ENCODE measurements around the gene HP1BP3.
"Not testable (repeated sequence)": the region's sequence is repeated elsewhere in the genome, so short reads cannot be mapped to it uniquely, and the experiment has no call there.

The HP1BP3 gene

DNA sequence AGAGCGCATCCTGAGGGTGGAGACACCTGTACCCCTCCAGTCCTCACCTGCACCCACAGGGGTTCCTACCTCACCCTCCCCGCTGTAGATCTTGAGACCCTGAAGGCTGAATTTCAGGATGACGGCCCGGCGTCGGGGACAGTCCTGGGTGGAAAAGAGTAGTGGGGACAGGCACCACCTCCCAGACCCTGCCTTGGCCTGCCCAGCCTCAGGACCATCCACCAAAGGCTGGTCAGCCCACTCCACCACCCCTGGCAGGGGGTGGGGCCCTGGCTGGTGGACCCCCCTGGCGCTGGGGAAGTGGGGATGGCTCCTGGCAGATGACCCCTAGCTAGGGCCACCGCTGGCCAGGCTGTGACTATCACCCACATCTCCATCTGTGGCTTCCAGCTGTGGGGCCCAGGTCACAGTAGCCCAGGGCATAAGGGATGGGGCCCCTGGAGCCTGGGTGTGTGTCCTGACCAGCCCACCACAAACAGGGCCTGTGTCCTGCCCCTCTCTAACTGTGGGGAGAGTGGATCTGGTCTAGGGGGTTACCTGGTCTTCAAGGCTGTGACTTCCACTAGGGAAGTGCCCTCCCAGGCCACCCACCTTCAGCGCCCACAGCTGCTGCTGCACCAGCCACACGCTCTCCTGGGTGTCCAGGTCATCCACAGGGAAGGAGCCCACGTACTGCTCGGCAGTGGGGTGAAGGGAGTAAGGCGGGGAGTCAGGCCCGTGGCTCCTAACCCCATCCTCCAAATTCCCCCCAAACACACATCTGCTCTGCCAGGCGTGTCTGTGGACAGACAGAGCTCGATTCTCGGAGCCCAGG lies 60.0 kb downstream of the HP1BP3 start:
- no peak for DNase-seq (ENCODE audit: low spot score)

DNA sequence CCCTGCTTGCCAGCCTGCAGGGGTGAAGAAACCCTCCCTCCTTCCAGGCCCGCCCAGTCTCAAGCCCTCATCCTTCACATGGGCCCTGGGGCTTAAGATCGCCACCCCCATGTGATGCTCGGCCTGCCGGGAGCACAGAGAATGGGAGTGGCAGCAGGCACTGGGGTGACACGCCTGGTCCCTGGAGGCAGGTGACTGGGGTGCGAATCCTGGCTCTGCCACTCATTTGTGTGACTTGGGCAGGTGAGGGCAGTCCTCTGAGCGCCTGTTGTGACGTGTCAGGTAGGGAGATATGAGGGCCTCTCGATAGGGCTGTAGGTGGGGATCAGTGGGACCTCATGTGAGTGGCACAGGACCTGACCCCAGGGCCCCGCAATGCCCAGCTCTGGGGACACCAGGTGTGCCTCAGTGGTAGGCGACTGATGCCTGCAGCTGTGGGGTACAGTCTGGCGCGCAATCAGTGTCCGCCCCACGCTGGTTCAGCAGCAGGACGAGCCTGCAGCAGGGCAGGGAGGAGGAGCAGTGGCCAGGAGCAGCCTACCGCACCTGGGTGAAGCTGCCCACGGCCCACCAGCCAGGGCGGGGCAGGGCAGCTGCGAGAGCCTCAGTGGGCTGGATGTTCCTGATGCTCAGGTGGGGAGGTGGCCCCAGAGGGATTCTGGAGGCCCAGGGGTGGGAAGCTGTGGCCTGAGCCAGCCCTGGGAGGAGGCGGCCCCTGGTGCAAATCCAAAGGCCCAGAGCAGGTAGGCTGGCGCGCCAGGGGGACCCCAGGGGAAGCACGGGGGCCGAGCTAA lies 60.8 kb downstream of the HP1BP3 start:
- DNase-seq (ENCODE audit: low spot score): no peak

DNA sequence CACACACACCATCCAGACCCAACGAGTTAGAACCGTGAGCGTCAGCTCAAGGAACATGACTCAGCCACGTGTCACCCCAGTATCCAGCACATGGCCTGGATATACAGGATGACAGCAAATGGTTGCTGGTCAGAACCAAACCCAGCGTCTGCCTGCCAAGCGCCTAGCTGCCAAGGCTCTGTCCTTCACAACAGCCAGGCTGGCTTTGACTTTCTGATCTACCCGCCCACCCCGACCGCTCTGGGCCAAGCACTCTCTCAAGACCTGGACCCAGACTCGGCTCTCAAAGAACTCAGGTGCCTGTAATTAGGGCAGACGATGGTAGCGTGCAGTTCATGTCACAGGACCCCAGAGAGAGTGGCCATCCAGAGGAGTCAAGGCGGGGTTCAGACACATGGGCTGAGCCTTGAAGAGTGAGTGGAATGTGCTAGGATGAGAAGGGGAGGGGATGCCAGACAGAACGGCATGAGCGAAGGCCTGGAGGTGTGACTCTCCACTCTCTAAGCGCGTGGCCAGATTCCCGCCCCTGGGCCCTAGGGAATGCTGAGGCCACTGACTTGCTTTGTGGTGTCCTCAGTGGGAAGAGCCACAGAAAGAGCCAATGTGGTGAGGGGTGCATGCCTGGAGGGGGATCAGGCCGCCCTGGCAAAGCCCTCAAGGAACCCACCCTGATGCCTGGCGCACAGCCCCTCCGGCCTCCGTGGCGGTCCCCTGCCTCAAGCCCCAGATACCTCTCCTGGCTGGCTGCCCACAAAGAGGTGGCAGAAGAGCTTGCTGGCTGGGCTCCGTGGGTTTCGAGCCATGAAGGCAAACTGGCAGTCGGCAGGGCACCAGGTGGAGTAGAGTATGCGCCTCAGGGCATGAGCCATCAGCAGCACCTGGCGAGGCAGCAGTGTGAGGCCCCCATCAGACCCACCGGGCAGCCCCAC lies 61.7 kb downstream of the HP1BP3 start:
- no peak for DNase-seq (ENCODE audit: low spot score)

DNA sequence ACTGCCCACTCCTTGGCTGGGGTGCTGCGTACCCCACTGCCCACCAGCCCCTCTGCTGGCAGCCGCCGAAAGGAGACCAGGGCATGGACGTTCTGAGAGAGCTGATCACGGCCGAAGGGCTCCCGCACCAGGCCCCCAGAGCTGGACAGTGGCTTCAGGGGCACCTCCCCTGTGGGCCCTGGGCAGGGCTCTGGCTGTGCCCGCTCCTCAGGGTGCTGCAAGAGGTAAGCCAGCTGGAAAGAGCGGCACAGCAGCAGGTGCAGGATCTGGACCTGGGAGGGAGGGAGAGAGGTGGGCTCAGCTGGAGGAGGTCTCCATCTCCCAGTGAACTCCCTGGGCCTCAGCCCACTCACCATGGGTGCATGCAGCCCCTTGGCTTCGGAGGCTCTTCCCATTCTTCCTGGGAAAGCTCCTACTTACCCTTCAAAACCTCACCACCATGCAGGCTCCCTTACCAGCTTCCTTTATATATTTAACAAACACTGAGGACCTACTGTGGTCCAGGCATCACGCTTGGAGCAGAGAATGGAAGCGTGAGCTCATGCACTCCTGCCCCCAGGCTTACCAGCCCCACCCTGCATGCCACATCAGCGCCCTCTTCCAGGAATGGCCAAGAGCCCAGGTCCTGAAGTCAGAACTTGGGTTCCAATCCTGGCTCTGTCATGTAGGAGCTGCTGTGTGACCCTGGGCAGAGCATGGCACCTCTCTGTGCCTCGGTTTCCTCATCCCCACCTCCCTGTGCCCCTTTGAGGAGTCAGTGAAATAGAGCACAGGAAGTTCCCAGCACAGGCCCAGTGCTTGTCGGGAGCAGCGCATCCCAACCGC lies 62.5 kb downstream of the HP1BP3 start:
- no peak for DNase-seq (ENCODE audit: low spot score)

DNA sequence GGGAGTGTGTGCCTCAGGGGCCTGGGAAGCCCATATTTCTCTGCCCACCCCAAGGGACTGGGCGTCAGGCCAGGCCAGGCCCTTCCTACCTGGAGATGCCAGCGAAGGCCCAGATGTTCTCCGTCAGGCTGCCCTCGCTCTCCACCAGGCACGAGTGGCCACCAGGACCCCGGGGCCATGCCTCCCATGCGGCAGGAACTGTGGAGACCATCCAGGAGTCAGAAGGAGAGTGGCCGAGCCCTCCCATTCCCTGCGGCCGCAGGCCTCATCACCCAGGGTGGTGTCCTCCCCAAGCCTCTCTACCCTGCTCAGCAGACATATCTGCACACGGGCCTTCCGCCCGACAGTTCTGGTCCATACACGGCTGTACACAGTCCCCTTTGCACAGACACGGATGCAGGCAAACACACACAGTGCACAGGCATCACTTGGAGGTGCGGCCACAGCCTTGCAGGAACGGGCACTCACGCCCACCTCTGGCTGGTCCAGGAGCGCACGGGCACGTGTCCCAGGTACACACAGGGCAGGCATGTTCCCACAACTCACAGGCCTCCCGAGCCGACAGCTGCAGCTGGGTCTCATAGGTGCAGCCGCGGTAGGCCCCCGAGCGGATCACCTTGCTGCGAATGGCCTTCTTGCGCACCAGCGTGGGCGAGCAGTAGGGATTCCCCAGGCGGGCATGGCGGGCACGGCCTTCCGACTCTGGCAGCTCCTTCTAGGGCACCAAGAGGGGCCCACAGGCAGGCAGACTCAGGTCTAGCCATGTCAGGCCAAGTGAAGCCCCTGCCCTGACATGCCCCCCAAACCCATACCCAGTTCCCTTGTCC lies 63.4 kb downstream of the HP1BP3 start:
- DNase-seq (ENCODE audit: low spot score): no peak

DNA sequence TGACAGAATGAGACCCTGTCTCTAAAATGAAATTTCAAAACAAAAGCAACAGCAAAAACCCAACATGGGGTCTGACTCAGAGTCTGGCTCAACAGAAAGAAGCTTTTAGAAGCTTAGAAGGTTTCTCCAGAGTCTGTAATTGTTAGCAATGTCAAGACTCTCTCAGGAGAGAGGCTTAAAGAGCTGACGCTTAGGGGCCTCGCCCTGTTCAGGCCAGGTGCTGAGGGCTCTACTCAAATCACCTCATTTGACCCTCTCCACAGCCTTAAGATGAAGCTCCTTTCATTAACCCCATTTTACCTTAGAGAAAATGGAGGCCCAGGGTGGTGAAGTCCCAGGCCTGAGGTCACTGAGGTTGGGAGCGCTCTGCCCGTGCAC lies 64.0 kb downstream of the HP1BP3 start:
- no peak for DNase-seq (ENCODE audit: low spot score)

DNA sequence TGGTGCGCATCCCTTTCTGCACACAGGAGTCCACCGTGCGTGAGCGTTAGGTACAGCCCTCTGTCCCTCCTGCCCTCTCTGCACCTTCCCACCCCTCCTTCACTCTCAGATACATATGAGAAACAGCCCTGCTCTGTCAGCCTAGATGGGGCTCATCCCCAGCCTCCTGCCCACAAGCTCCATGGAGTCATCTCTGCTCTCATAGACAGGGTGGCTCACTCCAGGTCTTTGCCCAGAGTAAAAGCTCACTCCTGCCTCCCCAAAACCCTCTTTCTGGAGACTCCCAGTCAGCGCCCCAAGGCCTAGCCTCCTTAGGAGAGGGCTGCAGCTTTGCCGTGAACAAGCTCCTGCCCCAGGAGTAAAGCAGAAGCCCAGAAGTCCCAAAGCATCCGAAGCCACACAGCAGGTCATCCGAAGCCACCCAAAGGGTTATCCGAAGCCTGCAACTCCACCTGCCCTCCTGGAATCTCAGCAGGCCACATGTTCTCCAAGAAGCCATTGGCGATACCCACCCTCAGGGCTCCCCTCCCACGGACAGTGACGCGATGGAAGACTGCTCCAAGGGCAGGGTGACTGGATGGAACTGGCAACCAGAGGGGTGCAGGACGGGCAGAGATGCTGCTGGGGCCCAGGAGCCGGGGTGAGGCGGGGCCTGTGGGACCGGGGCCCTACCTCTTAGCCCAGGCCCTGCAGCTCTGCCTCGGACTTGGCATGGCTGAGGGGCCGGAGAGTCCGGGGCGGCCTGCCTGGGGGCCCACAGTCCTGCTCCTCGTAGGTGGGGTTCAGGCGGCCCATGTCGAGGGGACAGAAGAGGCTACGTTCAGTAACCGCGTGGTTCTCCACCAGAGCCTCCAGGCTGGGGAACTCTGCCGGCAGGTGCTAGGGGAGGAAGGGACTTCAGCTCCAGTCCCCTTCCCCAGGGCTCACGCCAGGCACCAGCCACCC lies 65.7 kb downstream of the HP1BP3 start:
- DNase-seq (ENCODE audit: low spot score): no peak

DNA sequence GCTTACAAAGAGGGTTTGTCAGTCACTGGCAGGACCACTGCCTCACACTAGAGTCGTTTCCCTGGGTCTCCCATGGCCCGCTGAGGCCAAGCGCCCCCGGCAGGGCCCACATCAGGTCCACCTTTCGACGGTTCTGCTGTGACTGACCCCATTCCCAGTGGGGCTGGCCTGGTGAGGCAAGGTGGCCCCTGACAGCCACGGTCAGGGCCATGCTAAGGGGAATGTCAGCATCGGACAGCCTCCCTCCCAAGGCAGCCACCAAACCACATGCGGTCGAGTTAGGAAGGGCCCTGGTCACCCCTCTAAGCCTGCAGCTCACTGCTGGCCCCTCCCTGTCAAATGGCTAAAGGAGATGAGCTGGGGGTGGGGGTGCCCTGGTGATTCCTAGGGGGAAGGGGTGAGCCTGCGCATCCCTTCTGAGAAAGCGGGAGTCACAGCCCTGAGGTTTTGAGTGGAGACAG lies 66.4 kb downstream of the HP1BP3 start:
- DNase-seq (ENCODE audit: low spot score): no peak

DNA sequence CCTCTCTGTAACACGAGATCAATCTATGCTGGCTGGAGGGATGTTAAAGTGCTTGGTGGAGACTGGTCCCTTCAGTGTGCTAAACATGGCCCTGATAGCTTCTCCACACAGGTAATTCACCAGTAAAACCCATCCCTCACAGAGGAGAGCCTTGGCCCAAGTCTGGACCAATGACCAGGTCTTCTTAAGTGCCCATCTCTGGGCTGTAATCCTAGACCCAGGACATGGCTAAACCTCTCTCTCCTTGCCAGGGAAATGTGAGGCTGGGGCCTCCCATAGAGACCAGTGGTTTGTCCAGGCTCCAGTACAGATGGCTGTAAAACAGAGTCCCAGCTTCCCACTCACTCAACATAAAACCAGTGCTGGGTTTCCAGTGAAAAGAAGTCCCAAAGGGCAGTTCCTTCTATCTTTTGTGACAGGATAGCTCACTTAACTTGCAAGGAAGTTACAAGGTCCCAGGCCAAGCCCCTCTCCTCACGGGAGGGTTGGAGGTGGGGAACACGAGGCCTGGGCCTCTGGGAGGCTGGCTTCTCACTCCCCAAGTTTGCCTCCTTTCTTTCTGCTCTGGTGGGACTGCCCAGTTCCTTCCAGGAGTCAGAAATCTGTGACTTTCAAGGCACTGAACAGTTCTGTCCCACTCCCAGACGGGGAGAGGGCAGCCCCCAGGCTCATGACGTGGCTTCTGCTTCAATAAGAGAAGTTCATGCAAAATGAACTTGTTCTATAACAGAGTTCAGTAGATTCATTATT lies 67.1 kb downstream of the HP1BP3 start:
- DNase-seq (ENCODE audit: low spot score): no peak

DNA sequence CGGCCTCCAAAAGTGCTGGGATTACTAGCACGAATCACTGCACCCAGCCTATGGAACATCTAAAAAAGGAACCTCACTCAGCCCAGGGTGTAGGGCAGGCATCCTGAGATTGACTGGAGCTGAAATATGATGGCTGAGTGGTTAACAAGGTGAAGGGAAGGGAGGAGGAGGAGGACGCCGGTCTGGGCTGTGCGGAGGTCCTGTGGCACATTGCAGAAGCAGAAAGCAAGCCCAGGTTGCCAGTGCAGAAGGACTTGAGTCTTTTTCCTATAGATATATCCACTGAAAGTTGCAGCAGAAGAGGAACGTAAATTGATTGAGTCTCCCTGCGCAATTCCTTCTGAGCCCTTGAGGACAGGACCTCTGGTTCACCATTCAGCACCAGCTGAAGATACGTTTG lies 67.8 kb downstream of the HP1BP3 start:
- no peak for DNase-seq (ENCODE audit: low spot score)

DNA sequence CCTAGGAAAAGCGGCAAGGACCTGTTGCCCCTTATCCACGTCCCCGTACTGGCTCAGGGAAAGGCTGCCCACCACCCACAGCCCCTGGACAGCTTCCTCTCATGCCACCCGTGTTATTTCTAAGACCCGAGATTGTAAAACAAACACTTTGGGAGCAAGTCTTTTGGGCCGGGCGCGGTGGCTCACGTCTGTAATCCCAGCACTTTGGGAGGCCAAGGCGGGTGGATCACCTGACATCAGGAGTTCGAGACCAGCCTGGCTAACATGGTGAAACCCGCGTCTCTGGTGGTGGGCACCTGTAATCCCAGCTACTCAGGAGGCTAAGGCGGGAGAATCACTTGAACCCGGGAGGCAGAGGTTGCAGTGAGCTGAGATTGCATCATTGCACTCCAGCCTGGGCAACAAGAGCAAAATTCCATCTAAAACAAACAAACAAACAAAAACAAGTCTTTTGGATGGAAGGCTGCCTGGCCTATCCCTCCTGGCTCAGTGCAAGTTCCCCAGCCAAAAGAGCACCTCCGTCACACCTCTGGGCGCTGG lies 68.7 kb downstream of the HP1BP3 start:
- not testable (repeated sequence) for DNase-seq (ENCODE audit: low spot score)

DNA sequence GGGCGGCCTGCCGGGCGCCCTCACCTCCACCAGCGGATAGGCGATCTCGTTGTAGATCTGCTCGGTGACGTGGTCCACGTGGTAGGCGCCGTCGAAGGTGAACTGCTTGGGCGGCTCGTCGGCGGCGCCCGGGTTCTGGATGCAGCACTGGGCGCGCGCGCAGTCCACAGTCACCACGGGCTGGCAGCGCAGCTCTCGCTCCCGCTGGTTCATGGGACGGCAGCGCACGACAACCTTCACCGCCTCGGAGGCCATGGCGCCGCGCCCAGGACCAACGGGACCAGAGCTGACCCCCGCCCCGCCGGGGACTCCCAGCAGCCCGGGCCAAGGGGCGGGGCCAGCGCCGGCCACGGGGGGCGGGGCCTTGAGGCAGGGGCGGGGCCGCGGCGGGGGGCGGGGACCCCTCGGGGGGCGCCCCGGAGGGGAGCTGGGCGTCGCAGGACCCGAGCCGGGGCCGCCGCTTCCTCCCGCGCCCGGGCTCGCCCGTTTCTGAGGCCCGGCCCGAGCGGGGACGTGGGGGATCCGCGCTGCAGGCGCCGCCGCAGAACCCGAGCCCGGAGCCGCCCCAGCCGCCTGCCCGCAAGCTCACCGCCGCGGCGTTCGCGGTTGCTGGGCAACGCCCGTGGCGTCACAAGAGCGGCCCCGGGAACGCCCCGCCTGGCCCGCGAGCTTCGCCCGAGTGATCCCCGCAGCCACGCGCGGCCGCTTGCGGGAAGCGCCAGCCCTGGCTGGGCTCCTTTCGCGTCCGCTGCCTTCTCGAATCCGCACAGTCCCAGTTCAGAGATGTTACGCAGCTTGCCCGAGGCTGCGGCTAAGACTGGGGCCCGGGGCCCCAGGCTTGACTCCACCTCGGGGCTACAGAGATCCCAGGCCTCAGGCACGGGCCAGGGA lies 69.4 kb downstream of the HP1BP3 start, which contains the start of gene KIF17:
KIF17 (minus strand) TSS at position 556 of the 891 bp plus-strand sequence; CDS start at position 255, 301 bp downstream.
- no peak for DNase-seq (ENCODE audit: low spot score)

DNA sequence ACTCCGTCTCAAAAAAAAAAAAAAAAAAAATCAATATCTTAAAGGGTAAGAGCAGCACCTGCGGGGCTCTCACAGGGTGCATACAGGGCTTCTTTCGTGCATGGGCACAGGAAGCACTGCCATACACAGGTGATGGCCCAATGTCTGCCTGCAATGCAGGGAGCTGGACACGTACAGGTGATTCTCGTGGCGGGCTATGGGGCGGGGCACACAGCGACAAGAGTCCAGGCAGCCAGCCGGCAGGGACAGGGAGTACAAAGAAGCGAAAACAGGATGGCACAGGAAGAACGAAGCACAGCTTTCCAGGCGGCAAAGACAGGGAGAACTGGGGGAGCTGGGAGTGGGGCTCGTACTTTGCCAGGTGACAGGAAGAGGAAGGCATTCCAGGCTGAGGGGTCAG lies 70.9 kb downstream of the HP1BP3 start:
- no peak for DNase-seq (ENCODE audit: low spot score)

DNA sequence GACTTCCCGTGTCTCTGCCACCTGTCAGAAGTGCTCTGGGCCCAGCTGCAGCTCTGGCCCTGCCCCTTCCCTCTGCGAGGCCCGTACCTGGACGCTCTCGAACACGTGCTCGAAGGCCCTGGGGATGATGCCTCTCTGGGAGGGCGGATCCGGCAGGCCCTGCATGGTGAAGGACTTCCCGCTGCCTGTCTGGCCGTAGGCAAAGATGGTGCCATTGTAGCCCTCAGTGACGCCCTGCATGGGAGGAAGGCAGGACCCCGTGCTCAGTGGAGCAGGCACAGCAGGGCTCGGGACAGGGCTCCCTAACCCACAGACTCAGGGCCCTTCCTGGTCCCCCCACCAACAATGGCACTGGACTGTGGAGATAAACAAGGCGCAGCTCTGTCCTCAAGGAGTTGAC lies 71.7 kb downstream of the HP1BP3 start:
- no peak for DNase-seq (ENCODE audit: low spot score)

DNA sequence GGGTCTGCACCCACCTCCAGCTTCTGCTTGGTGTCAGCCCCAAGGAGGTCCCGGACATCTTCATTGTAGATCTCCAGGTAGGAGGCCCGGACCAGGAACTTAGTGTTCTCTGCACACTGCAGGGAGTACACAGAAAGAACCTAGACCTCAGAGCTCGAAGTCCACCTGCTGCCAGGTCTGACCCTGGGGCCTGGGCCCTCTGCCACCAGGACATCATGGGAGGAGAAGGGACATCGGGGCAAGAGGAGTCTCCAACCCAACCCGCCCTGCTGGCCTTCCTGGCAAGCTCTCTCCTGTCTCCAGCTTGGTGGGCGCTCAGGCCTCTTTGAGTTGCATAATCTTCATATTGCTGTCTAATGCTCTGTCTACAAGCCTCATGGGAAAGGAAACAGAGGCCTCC lies 73.7 kb downstream of the HP1BP3 start:
- no peak for DNase-seq (ENCODE audit: low spot score)

DNA sequence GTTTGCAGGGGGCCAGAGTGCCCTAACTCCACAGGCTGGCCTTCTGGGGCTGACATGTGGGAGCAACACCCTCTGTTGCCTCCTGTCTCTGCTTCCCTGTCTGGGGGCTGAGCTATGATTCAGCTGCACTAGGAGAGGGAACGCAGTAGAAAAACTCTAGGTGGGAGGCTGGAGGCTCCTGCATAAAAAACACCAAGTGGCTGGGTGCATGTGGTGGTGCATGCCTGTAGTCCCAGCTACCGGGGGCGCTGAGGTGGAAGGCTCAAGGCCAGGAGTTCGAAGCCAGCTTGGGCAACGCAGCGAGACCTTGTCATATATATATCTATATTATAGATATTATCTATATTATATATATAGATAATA lies 74.9 kb downstream of the HP1BP3 start:
- no peak for DNase-seq (ENCODE audit: low spot score)

Data from SW480 (cell line).